NB4 (cell line): Measurements from ENCODE around the gene SIM2.

Experiments
- CTCF ChIP-seq: IDR thresholded peaks from one replicate; pipeline ENCODE4 v1.5.1; 2012; ENCODE audit warnings: low read depth, low read length
- POLR2A ChIP-seq: IDR thresholded peaks from 2 replicates; pipeline ENCODE4 v1.6.1; 2011; ENCODE audit warnings: mild to moderate bottlenecking; ENCODE audit not compliant: insufficient read length; ENCODE audit errors: extremely low read depth

GRCh38 chr21:36713746-36714145 is 14.8 kb downstream of the SIM2 start:
- no peak for TF ChIP-seq CTCF
- TF ChIP-seq POLR2A = no peak
